ENCODE data around the gene COA3.

DNA sequence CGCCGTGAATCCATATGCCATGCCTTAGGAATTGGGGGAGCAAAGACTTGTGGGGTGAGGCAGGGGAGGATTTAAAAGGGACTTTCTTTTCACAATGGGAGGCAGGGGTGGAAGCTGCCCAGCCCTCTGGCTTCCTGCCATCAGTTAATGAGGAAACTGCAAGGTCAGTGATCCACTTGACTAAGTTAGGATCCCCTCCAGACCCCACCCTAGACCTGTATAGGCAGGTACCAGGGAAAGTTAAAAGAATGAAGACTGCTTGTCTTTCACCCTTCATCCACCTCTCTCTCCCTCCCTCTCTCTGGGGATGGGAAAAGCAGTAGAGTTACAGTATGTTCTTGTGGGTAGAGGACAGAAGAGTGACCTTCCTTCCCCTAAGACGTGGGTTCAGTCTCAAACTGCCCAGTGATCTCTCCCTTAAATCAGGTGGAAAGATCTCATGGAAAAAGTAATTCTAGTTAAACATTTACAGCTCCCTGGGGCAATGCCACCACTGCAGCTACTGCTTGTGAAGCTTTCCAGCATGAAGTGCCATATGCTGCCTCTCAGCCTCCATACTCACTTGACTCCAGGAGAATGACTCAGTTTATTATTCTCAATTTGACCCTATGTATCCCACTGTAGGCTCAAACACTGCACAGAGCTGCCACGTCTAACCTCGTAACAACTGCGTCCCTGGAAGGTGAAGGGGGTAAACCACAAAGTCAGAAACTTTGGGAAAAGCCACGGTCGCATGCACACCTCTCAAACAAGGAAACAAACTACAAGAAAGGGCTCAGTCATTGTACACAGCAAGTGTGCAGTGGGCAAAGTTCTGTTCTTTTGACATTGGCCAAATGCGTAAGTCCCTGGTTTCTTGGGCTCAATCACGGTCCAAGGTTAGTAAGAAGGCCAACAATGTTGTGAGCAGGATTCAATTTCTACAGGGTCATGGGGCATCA is 1.2 kb downstream of the COA3 start:
- TF ChIP-seq, protein P1, sequence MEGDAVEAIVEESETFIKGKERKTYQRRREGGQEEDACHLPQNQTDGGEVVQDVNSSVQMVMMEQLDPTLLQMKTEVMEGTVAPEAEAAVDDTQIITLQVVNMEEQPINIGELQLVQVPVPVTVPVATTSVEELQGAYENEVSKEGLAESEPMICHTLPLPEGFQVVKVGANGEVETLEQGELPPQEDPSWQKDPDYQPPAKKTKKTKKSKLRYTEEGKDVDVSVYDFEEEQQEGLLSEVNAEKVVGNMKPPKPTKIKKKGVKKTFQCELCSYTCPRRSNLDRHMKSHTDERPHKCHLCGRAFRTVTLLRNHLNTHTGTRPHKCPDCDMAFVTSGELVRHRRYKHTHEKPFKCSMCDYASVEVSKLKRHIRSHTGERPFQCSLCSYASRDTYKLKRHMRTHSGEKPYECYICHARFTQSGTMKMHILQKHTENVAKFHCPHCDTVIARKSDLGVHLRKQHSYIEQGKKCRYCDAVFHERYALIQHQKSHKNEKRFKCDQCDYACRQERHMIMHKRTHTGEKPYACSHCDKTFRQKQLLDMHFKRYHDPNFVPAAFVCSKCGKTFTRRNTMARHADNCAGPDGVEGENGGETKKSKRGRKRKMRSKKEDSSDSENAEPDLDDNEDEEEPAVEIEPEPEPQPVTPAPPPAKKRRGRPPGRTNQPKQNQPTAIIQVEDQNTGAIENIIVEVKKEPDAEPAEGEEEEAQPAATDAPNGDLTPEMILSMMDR (IDR thresholded peaks at IDR 0.05; ENCODE audit: insufficient read depth, low read depth, low read length): no peak
- no peak for TF ChIP-seq EZH2 (IDR thresholded peaks at IDR 0.05; ENCODE audit: insufficient read depth, low read length)

Measured in astrocyte (in vitro differentiated cells and primary cell).